ENCODE measurements around the gene BATF3.

DNA sequence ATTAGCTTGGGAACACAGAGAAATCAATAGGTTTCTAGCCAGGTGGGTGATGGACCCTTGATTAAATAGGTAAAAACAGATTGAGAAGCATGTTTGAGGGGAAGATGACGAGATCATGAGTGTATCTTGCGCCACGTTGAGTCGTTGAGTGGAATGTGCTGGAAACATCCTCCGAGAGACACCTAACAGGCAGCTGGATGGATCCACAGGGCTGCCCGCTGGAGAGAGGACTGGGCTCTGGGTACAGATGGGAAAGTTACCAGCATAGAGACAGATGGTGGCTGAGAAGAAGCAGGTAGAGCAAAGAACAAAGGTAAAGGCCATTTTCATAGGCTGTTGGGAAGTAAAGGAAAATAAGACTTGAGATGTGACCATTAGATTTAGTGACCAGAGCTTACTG, 15.6 kb downstream of the BATF3 start:
- TF ChIP-seq, protein P1, sequence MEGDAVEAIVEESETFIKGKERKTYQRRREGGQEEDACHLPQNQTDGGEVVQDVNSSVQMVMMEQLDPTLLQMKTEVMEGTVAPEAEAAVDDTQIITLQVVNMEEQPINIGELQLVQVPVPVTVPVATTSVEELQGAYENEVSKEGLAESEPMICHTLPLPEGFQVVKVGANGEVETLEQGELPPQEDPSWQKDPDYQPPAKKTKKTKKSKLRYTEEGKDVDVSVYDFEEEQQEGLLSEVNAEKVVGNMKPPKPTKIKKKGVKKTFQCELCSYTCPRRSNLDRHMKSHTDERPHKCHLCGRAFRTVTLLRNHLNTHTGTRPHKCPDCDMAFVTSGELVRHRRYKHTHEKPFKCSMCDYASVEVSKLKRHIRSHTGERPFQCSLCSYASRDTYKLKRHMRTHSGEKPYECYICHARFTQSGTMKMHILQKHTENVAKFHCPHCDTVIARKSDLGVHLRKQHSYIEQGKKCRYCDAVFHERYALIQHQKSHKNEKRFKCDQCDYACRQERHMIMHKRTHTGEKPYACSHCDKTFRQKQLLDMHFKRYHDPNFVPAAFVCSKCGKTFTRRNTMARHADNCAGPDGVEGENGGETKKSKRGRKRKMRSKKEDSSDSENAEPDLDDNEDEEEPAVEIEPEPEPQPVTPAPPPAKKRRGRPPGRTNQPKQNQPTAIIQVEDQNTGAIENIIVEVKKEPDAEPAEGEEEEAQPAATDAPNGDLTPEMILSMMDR (conservative IDR thresholded peaks at IDR 0.05; ENCODE audit: low read length) = no peak
- TF ChIP-seq EZH2phosphoT487 (IDR thresholded peaks at IDR 0.05; ENCODE audit: borderline replicate concordance) = no peak
